ENCODE data around the gene C1orf116. TPM values are rescaled to one million over a fixed set of nuclear protein-coding genes. Genes with fewer than 3 reads are reported as not detected.
"Not testable (repeated sequence)": the region's sequence is repeated elsewhere in the genome, so short reads cannot be mapped to it uniquely, and the experiment has no call there.

The C1orf116 gene
- total and polyA plus RNA-seq, 12 donors, result 0.07 to 1.5 (median 0.64) TPM

DNA sequence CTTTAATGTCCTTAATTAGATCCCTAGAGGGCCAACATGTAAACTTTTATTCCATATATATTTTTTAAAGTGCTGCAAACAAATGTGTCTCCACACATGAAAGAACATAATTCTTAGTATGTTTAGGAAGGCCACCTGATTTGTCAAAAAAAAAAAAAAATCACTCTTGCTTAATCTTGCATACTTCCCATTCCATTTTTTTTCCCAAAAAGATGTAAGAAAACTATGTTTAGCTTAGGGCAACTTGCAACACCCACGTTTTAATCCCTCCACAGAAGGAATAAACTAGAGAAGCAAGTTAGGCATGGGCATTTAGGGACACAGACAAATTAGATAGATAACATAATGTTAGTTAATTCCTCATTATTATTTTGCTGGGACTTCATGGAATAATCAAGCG, 12.9 kb upstream of the C1orf116 start:
- H3K27me3 ChIP-seq, result no peaks in the 10 kb centered on the region
- no peak overlapping the region for H3K27ac ChIP-seq
- TF ChIP-seq, protein P1, sequence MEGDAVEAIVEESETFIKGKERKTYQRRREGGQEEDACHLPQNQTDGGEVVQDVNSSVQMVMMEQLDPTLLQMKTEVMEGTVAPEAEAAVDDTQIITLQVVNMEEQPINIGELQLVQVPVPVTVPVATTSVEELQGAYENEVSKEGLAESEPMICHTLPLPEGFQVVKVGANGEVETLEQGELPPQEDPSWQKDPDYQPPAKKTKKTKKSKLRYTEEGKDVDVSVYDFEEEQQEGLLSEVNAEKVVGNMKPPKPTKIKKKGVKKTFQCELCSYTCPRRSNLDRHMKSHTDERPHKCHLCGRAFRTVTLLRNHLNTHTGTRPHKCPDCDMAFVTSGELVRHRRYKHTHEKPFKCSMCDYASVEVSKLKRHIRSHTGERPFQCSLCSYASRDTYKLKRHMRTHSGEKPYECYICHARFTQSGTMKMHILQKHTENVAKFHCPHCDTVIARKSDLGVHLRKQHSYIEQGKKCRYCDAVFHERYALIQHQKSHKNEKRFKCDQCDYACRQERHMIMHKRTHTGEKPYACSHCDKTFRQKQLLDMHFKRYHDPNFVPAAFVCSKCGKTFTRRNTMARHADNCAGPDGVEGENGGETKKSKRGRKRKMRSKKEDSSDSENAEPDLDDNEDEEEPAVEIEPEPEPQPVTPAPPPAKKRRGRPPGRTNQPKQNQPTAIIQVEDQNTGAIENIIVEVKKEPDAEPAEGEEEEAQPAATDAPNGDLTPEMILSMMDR (IDR thresholded peaks at IDR 0.05), result no peak
- ATAC-seq (no peak), DNase-seq (no peak)
- peaks cover 0 to 52% (median 9%) of the 10 kb centered on the region in 9 donors for H3K36me3 ChIP-seq
- H3K4me3 ChIP-seq, result no peak overlapping the region
- WGBS, 2 donors, result 75 to 85% methylated on average over 2 of the region's 2 CpGs
- intact Hi-C loops (cut with DNase I), result no loop called here
- H3K4me1 ChIP-seq, result peaks cover 2 to 66% (median 45%) of the 10 kb centered on the region in 9 donors
- H3K9me3 ChIP-seq, result no peaks in the 10 kb centered on the region

DNA sequence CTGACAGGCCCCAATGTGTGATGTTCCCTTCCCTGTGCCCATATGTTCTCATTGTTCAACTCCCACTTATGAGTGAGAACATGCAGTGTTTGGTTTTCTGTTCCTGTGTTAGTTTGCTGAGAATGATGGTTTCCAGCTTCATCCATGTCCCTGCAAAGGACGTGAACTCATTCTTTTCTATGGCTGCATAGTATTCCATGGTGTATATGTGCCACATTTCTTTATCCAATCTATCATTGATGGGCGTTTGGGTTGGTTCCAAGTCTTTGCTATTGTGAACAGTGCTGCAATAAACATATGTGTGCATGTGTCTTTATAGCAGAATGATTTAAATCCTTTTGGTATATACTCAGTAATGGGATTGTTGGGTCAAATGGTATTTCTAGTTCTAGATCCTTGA, 8.8 kb upstream of the C1orf116 start:
- H3K4me1 ChIP-seq, result peaks cover 0 to 46% (median 15%) of the 10 kb centered on the region in 9 donors
- H3K27me3 ChIP-seq; H3K4me3 ChIP-seq; H3K9me3 ChIP-seq; ATAC-seq; H3K27ac ChIP-seq; DNase-seq; intact Hi-C loops (cut with DNase I): not testable (repeated sequence)
- 94% methylated on average over 2 of the region's 2 CpGs for WGBS, 2 donors
- H3K36me3 ChIP-seq, result peaks cover 0 to 20% (median 0%) of the 10 kb centered on the region in 9 donors

DNA sequence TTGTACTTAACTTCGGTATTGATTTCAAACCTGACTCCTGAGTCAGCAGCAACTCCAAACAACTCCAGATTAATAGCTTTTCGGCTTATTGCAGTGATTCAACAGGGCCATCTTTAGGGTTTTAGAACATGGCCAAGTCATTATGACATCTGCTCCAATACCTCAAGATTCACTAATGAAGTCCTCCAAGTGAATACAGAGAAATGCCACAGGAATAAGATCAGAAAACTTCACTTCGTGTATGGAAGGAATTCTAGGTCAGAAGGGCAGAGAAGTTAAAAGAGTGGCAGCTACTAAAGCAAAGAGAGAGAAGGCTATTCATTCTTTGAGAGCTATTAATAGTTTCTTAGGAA, 7.6 kb upstream of the C1orf116 start:
- H3K9me3 ChIP-seq, result no peaks in the 10 kb centered on the region
- peak overlapping the region in 3 of 10 donors; percentile 2 to 37 (median 8) for H3K27ac ChIP-seq
- peaks cover 0 to 35% (median 6%) of the 10 kb centered on the region in 9 donors for H3K4me1 ChIP-seq
- H3K36me3 ChIP-seq, result peaks cover 0 to 8% (median 0%) of the 10 kb centered on the region in 9 donors
- no peak for DNase-seq
- intact Hi-C loops (cut with DNase I), result no loop called here
- TF ChIP-seq, protein P1 (IDR thresholded peaks at IDR 0.05), result no peak
- H3K4me3 ChIP-seq, result no peak overlapping the region
- 61 to 64% methylated on average over 3 of the region's 3 CpGs for WGBS, 2 donors
- no peak for ATAC-seq
- peaks cover 0 to 4% (median 0%) of the 10 kb centered on the region in 7 donors for H3K27me3 ChIP-seq

DNA sequence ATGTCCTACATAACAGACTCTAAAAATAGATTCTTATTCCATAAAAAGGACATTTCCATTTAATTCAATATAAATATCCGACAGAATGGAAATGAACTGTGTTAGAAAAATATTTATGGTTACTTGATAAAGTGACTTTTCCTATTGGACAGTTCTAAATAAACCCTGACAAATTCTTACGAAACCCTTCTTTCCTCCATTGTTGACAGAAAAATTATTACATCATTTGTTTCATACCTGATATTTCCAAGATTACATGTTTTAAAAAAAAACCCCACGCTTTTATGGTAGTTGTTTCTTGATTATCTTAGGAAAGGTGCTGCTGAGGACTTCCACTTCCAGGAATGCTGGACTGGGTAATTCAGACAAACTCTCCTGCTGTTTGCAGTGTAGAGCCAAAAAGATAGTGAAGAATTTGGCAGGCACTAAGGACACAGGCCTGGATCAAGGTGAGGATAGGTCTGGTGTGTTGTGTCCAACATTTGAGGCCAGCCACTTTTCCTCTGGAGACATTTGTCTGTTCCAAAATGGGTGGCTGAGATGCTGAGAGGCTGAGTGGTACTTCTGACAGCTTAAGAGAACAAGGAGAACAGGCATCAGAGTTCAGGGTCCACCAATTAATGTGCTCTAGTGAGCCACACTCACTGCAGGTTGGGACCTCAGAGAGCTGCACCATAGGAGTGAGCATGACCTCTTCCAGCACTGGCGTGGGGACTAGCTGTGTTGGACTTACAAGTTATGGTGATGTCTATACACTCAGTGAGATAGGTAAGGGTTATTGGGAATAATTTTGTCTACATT, 7.0 kb upstream of the C1orf116 start:
- peaks cover 0 to 4% (median 0%) of the 10 kb centered on the region in 7 donors for H3K27me3 ChIP-seq
- no peak overlapping the region for H3K4me3 ChIP-seq
- H3K4me1 ChIP-seq, result peaks cover 0 to 31% (median under 1%) of the 10 kb centered on the region in 9 donors
- H3K9me3 ChIP-seq, result no peaks in the 10 kb centered on the region
- peak overlapping the region in 3 of 10 donors; percentile 2 to 37 (median 8) for H3K27ac ChIP-seq
- H3K36me3 ChIP-seq, result peaks cover 0 to 2% (median 0%) of the 10 kb centered on the region in 9 donors
- intact Hi-C loops (cut with DNase I), result no loop called here
- ATAC-seq (peak; percentile 46 to 86 (median 70)), DNase-seq (no peak)
- TF ChIP-seq, protein P1 (IDR thresholded peaks at IDR 0.05), result no peak
- 46 to 59% methylated on average over 4 of the region's 4 CpGs for WGBS, 2 donors

DNA sequence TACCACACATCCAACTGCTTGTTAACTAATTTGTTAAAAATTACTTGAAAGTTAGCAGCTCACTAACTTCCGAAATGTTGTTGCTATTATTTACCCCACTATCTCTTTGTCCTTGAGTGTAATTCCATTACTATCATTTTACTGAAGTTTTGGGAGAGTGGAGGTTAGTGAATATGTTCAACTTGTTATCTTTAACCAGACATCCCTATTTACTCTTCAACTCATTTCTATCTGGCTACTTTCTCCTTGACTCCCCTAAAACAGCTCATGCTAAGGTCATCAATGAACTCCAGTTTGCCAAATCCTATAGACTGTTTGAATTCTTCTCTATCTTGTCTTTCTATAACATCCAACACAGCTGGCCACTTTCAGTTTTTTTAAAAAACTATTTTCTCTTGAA, 4.3 kb upstream of the C1orf116 start:
- Histone ChIP-seq H3K27ac (no peak overlapping the region), H3K9me3 (no peaks in the 10 kb centered on the region), H3K36me3 (no peaks in the 10 kb centered on the region), H3K4me1 (peaks cover 0 to 29% (median 0%) of the 10 kb centered on the region in 9 donors), H3K4me3 (no peak overlapping the region), H3K27me3 (peaks cover 0 to 4% (median 0%) of the 10 kb centered on the region in 7 donors)
- WGBS, 2 donors, result 64 to 67% methylated on average over 1 of the region's 1 CpG
- intact Hi-C loops (cut with DNase I), result no loop called here
- ATAC-seq, result no peak
- TF ChIP-seq, protein P1 (IDR thresholded peaks at IDR 0.05), result no peak
- DNase-seq, result no peak
